NOMO-1 treated with DMSO at 0.1 percent for 48 hours (cell line): ENCODE data around the gene NR2F1-AS1.

Experiments used
- DNase-seq: peaks from one replicate; lab custom pipeline; 2025; ENCODE audit not compliant: unreplicated experiment; lab: John Stamatoyannopoulos, UW

Gene NR2F1-AS1

GRCh38 chr5:93603793-93604643, 23.0 kb upstream of the NR2F1-AS1 start:
- no peak for DNase-seq

- no peak for DNase-seq
Observed at GRCh38 chr5:93603078-93603792, 22.2 kb upstream of the NR2F1-AS1 start.

DNA sequence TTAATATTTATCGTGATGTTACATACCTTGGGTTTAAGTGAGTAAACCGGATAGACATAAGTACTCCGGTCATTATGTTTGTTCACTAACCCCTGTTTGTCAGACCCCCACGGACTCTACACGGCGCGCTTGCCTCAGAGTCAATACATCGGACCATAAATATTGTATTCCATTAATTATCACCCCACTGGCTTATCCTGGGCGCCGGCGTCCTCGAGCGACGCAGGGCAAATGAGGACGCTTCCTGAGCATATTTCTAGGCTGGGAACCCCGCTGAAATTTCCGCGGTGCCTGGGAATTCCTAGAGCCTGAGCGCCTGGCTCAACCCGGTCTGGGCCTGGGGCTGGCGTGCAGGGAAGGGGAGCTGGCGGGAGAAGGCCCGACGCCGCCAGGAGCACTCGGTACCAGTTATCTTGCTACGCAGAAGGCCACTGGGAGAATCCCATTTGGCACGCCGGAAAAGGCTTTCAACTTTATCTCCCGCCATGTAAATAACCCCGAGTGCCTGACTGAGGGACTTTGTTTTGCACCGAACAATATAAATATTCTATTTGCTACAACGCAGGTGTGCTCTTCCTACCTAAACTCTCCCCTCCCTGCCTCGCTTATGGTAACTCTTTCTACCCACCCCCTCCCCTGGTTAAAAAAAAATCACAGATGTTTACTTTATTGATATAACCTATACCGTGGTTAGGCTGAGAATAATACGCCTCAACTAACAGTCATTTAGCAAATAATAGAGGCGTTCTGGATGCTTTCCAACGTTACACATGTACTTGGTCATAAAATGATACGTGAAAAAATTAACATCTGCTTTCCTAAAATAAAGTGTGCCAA, 21.4 kb upstream of the NR2F1-AS1 start:
- no peak for DNase-seq

GRCh38 chr5:93601802-93602155, 20.8 kb upstream of the NR2F1-AS1 start:
- DNase-seq: no peak

GRCh38 chr5:93601071-93601801, 20.2 kb upstream of the NR2F1-AS1 start:
- DNase-seq: no peak

GRCh38 chr5:93600409-93601070, 19.5 kb upstream of the NR2F1-AS1 start:
- no peak for DNase-seq

DNA sequence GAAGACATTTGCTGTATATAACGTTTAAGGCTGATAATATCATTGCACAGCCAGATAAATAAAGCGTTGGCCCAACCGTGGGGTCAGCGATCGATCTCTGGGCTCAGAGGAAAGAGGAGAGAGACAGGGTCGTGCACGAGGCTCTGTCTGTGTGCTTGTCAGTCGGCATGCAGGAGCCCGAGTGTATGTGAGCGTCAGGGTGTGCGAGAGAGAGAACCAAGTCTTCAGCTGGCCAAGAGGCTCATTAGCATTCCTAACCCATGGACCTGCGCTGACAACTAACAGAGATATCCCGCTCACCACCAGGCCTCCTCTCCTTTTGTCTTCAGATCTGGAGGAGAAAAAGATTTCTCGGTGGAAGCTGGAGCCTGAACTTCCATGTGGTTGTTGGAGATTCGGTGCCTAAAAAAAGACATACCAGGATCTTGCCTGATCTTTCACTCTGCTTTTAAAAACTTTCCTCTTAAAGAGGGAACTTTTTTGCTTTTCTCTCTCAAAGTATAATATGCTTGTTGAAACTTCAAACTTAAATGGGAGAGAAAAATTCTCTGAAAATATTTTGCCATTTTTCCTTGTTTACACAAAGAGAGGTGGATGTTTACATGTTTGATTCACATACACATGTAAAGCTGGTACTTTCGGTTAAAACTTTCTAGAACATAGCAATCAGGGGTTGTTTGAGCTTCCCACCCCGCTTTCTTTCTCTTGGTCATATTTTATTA, 18.5 kb upstream of the NR2F1-AS1 start:
- no peak for DNase-seq

DNA sequence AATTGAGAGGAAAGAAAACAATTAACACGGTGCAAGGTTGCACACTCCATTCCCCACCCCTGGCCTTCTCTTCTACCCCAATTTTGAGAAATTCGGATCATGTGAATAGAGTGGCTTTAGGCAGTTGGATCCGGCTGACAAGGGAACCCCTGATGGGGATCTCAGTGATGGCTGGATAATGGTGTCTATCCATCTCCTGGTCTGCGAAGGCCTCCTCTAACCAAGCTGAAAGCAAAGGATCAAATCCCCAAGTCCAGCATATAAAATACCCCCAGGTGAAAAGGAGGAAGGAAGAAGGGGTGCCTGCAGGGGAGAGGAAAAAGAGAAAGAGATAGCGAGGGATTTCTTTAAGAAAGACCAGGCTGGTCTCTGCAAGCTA, 18.0 kb upstream of the NR2F1-AS1 start:
- no peak for DNase-seq

- no peak for DNase-seq
Observed at GRCh38 chr5:93598091-93599000, 17.3 kb upstream of the NR2F1-AS1 start.

- DNase-seq: peak; percentile 86
Observed at GRCh38 chr5:93596676-93597490, 15.9 kb upstream of the NR2F1-AS1 start.

DNA sequence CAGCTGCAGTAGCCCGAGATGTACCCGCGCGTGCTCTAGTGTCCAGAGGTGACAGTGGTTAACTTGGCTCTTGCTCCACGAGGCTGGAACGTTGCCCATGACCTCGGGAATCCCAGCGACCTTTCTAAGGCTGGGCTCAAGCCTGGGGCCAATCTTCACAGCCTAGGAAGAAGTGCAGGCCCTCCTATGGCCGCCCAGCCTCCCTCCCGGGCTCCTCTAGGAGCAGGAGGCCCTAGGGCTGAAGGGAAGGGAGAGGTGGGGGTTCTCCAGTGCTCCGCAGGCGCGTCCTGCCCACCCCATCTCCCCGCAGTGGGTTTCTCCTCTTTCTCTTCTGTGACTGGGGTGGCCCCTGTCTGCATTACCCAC, 15.3 kb upstream of the NR2F1-AS1 start:
- no peak for DNase-seq

GRCh38 chr5:93595420-93596147, 14.6 kb upstream of the NR2F1-AS1 start:
- no peak for DNase-seq

DNA sequence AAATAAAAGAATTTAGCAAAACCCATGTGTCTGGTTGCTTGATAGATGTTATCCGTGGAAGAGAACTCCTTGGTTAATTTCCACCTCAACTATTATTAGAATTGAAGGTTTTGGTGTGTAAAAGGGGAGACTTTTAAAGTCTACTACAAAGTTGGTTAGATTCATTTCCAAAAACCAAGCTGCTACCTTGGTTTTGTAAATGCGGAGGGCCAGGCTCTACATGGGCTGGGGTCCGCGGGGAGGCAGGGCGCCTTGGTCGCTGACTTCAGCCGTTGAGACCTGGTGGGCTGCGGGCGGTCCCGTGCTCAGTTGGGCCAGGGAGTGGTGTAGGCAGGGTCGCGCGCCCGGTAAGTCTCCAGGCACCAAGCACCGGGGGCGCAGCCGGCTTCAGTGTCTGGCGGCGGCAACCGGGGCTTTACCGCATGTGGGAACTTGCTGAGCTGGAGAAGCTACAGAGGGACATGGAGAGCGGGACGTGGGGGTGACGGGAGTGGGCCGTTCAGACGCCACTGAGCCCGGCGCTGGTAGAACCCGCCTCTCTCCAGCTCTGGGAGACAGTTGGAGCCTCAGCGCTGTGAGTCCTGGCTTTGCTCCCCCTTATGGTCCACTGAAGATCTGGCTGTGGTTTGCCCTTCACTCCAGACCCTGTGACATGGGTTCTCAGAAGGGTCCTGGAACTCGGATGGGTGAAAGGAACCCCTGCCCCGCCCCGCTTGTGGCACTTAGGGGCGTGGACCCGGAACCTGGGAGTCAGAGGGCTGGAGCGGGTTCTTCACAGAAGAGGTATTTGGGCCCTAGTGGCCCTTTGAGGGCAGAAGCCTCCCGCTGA, 13.8 kb upstream of the NR2F1-AS1 start:
- no peak for DNase-seq

DNA sequence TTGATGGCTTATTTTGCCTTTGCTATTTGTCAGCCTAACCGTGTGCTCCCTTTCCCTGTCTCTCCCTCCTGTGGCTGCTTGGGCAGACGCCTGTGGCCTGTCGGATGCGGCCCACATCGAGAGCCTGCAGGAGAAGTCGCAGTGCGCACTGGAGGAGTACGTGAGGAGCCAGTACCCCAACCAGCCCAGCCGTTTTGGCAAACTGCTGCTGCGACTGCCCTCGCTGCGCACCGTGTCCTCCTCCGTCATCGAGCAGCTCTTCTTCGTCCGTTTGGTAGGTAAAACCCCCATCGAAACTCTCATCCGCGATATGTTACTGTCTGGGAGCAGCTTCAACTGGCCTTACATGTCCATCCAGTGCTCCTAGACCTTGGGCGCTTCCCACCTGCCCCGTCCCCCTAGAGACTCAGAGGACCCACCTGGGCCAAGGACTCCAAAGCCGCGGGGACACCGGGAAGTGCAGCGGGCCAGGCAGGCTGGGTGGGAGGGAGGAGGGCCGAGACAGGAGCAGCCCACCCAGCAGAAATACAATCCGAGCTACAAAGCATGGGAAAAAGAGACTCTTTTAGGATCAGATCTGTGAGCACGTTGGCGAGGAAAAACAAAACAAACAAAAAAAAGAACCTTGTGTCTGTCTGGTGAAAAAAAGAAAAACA, 12.6 kb upstream of the NR2F1-AS1 start:
- no peak for DNase-seq

- no peak for DNase-seq
Observed at GRCh38 chr5:93592883-93593282, 11.9 kb upstream of the NR2F1-AS1 start.
